Right lobe of liver (tissue), 6 donors: Measurements from ENCODE around the gene RASGRP1. TPM values are rescaled to one million over a fixed set of nuclear protein-coding genes. Genes with fewer than 3 reads are reported as not detected.

Experiments used
- ATAC-seq, 4 donors: fragments of 200-7000 bp; cut with Tn5 transposase; one replicate each; pipeline ENCODE4 v1.9.1; 2020; ENCODE audit warnings: mild to moderate bottlenecking in 4 of 4, moderate library complexity in 4 of 4
- DNase-seq, 3 donors: peaks; one replicate each; pipeline ENCODE4 v3.0.0-alpha.2; 2020
- H3K27ac ChIP-seq, 3 donors: fragments of 200-600 bp; one replicate each; pipeline ENCODE4 v1.8.0; 2022
- H3K27me3 ChIP-seq, 2 donors: fragments of 200-600 bp; one replicate each; pipeline ENCODE4 v1.8.0; 2022
- H3K36me3 ChIP-seq, 4 donors: fragments of 200-600 bp; sonication (generic) in 1 of 4; one replicate each; pipeline versions ENCODE4 v1.5.1 to v1.8.0; 2017 to 2022; ENCODE audit warnings: control low read depth in 1 of 4
- H3K4me1 ChIP-seq, 4 donors: fragments of 200-600 bp; sonication (generic) in 1 of 4; one replicate each; pipeline versions ENCODE4 v1.5.1 to v1.8.0; 2017 to 2022; ENCODE audit warnings: control low read depth in 1 of 4
- H3K4me3 ChIP-seq, 3 donors: fragments of 200-600 bp; one replicate each; pipeline ENCODE4 v1.8.0; 2022
- H3K9me3 ChIP-seq, 4 donors: fragments of 200-600 bp; sonication (generic) in 1 of 4; one replicate each; pipeline versions ENCODE4 v1.5.1 to v1.8.0; 2017 to 2022; ENCODE audit warnings: control low read depth in 1 of 4
- CTCF ChIP-seq, 4 donors: fragments of 200-600 bp in 3 of 4; fragments of 450-650 bp in 1 of 4; IDR thresholded peaks; one replicate each; pipeline versions ENCODE4 v1.5.1 to v1.8.0; 2016 to 2022; ENCODE audit warnings: antibody characterized with exemption in 4 of 4, mild to moderate bottlenecking in 2 of 4
- POLR2A ChIP-seq: fragments of 450-650 bp; IDR thresholded peaks from one replicate; pipeline ENCODE4 v1.6.1; 2017; ENCODE audit warnings: antibody characterized with exemption, mild to moderate bottlenecking
- WGBS: methylation state at CpG from one replicate; pipeline ENCODE4 v1.1.6; 2018; ENCODE audit warnings: low coverage, low lambda C conversion rate; ENCODE audit not compliant: insufficient coverage; ENCODE audit errors: missing lambda C conversion rate; 5-methylcytosine and 5-hydroxymethylcytosine counted together
- intact Hi-C, 2 donors: fragments of 100-400 bp; cut with DNase I; formaldehyde crosslinking; loops; one replicate each; pipeline versions ENCODE4 v1.11.2 to v1.14.1; 2022
- long read RNA-seq: library from polyadenylated mRNA; unstranded; transcript quantifications from one replicate; pipeline ENCODE4 v2.0.0, GENCODE V29; 2019
- total RNA-seq, 6 experiments: library from RNA; depleted of rRNA in 2 of 6; stranded (reverse); fragments of >200 nt in 2 of 6; fragmentation: NEBNext Ultra II Directional in 3 of 6; extraction: Animal tissue kit (Norgen Biotek cat#: 25700) in 3 of 6; gene quantifications; one replicate each; pipeline versions ENCODE4 v1.1.0 to v1.2.4, GENCODE V29; 2016 to 2023
- donor health status: DM: no; HTN: yes; CAD: no.
- donor health status: DM: no; HTN: no; CAD: no.
- donor health status: DM: no; HTN: no; CAD: no.
- donor health status: DM: no; HTN: yes; CAD: no.
- donor health status: DM: no; HTN: yes; CAD: no.

Gene RASGRP1
- total RNA-seq: under 1 TPM; 0.11 to 0.64 (median 0.32) TPM
- long read RNA-seq: 0 reads

- H3K36me3 ChIP-seq: no peaks in the 10 kb centered on the region
- ATAC-seq (peak; percentile 76 to 87 (median 84)), DNase-seq (peak; percentile 64 to 73 (median 72))
- intact Hi-C loops: loop anchor here in 1 of 2 donors (10.0 kb wide), 1 partner anchor 120 kb away; no protein-coding TSS in a partner anchor
- H3K9me3 ChIP-seq: no peaks in the 10 kb centered on the region
- H3K27me3 ChIP-seq: no peaks in the 10 kb centered on the region
- TF ChIP-seq POLR2A (peak; percentile 22), CTCF (IDR thresholded peaks at IDR 0.05) (peak in 2 of 4 donors; percentile 23 to 28)
- WGBS: under 1% methylated on average over 17 of the region's 85 CpGs
- H3K4me3 ChIP-seq: peak within 1 kb of the TSS; percentile 48 to 60 (median 54)
- H3K27ac ChIP-seq: peak within 1 kb of the TSS in 2 of 3 donors; percentile 10 to 40
- peaks cover 0 to 13% (median 0%) of the 10 kb centered on the region in 4 donors for H3K4me1 ChIP-seq
These were observed at the start of gene RASGRP1 for GRCh38 chr15:38564557-38565286. RASGRP1 (minus strand) TSS chr15:38564814; CDS start chr15:38564628, 186 bp downstream.

- no peak for ATAC-seq
- 47% methylated on average over 3 of the region's 3 CpGs for WGBS
These were observed 48.5 kb upstream of the RASGRP1 start for GRCh38 chr15:38613085-38613484.

GRCh38 chr15:38612159-38612863 lies 47.7 kb upstream of the RASGRP1 start:
- no peaks in the 10 kb centered on the region for H3K27me3 ChIP-seq
- no peaks in the 10 kb centered on the region for H3K9me3 ChIP-seq
- no peaks in the 10 kb centered on the region for H3K36me3 ChIP-seq
- H3K4me3 ChIP-seq: no peak overlapping the region
- no peak for TF ChIP-seq POLR2A
- TF ChIP-seq CTCF (IDR thresholded peaks at IDR 0.05): no peak
- 62% methylated on average over 6 of the region's 6 CpGs for WGBS
- H3K4me1 ChIP-seq: peaks cover 0 to 2% (median 0%) of the 10 kb centered on the region in 4 donors
- DNase-seq (no peak), ATAC-seq (no peak)
- no peak overlapping the region for H3K27ac ChIP-seq
- intact Hi-C loops: no loop called here

More at GRCh38 chr15:38613085-38613484, 48.5 kb upstream of the RASGRP1 start:
- Histone ChIP-seq H3K4me1 (no peaks in the 10 kb centered on the region), H3K27me3 (no peaks in the 10 kb centered on the region), H3K9me3 (no peaks in the 10 kb centered on the region), H3K27ac (no peak overlapping the region), H3K36me3 (no peaks in the 10 kb centered on the region), H3K4me3 (no peak overlapping the region)
- intact Hi-C loops: no loop called here
- no peak for DNase-seq
- TF ChIP-seq POLR2A (no peak), CTCF (IDR thresholded peaks at IDR 0.05) (no peak)

- peak in 2 of 4 donors; percentile 26 for ATAC-seq
- no peaks in the 10 kb centered on the region for H3K36me3 ChIP-seq
- no peak for DNase-seq
These were observed 46.6 kb upstream of the RASGRP1 start for GRCh38 chr15:38611228-38611627.

More at GRCh38 chr15:38611228-38611627, 46.6 kb upstream of the RASGRP1 start:
- Histone ChIP-seq H3K27me3 (no peaks in the 10 kb centered on the region), H3K27ac (no peak overlapping the region), H3K9me3 (no peaks in the 10 kb centered on the region), H3K4me1 (peaks cover 0 to 2% (median 0%) of the 10 kb centered on the region in 4 donors), H3K4me3 (no peak overlapping the region)
- TF ChIP-seq POLR2A (no peak), CTCF (IDR thresholded peaks at IDR 0.05) (no peak)
- intact Hi-C loops: no loop called here
- WGBS: 36% methylated on average over 3 of the region's 4 CpGs
